BJ (cell line): ENCODE data around the gene RPL5. TPM values are rescaled to one million over a fixed set of nuclear protein-coding genes. Genes with fewer than 3 reads are reported as not detected.
A peak's percentile ranks its signal among the peaks of the same experiment; 100 is the strongest.

Experiments used
- CTCF ChIA-PET: fragments of 350-600 bp; formaldehyde crosslinking; extraction: SDS; loops from one replicate; lab custom pipeline; 2021; ENCODE audit warnings: antibody characterized with exemption, inconsistent platforms; lab: Yijun Ruan, JAX
- POLR2A ChIA-PET: fragments of 300-600 bp; sonication (Branson Sonifier 250); formaldehyde crosslinking; extraction: SDS; loops from one replicate; lab custom pipeline; 2021; ENCODE audit warnings: antibody characterized with exemption; lab: Charles Lee
- DNase-seq: peaks from one replicate; pipeline ENCODE4 v3.0.0-alpha.2; 2011; ENCODE audit warnings: low read depth
- H3K27me3 ChIP-seq: 2 replicates; pipeline ENCODE4 v1.6.0; 2011; ENCODE audit warnings: low read length; ENCODE audit not compliant: control insufficient read depth, insufficient read depth
- H3K36me3 ChIP-seq: 2 replicates; pipeline ENCODE4 v1.5.1; 2011; ENCODE audit warnings: low read length; ENCODE audit not compliant: control insufficient read depth, insufficient read depth
- H3K4me3 ChIP-seq: 2 replicates; pipeline ENCODE4 v1.5.1; 2011; ENCODE audit warnings: low read depth, mild to moderate bottlenecking, control low read depth, low read length
- CTCF ChIP-seq: IDR thresholded peaks from 2 replicates; pipeline ENCODE4 v1.5.1; 2011; ENCODE audit warnings: low read depth, mild to moderate bottlenecking, control low read depth, inconsistent platforms, low read length, moderate library complexity; ENCODE audit not compliant: insufficient read depth
- polyA plus RNA-seq: library from polyadenylated mRNA; depleted of rRNA; stranded (reverse); fragments of >200 nt; gene quantifications from 2 replicates; pipeline ENCODE4 v1.2.3, GENCODE V29; 2011

RPL5 gene
- polyA plus RNA-seq, 1 experiment: 1,389 TPM

GRCh38 chr1:92805216-92805615 lies 26.6 kb upstream of the RPL5 start:
- ChIA-PET POLR2A (no interaction called here), CTCF (interaction anchor here (1.5 kb wide), 1 partner anchor 12 kb away, joined by 6 read pairs; no protein-coding TSS in a partner anchor)
- Histone ChIP-seq H3K27me3 (no peaks in the 10 kb centered on the region), H3K4me3 (no peak overlapping the region), H3K36me3 (no peaks in the 10 kb centered on the region)
- TF ChIP-seq CTCF: no peak
- no peak for DNase-seq

GRCh38 chr1:92808381-92808780 lies 23.5 kb upstream of the RPL5 start:
- no peak for TF ChIP-seq CTCF
- Histone ChIP-seq H3K36me3 (no peaks in the 10 kb centered on the region), H3K27me3 (no peaks in the 10 kb centered on the region), H3K4me3 (no peak overlapping the region)
- CTCF ChIA-PET: interaction anchor here (1.3 kb wide), 1 partner anchor 8 kb away, joined by 3 read pairs; no protein-coding TSS in a partner anchor
- DNase-seq: no peak
- POLR2A ChIA-PET: no interaction called here

GRCh38 chr1:92816732-92817131 lies 15.1 kb upstream of the RPL5 start:
- no peak for DNase-seq
- no peak for TF ChIP-seq CTCF
- CTCF ChIA-PET: interaction anchor here (1.1 to 8.0 kb wide), 7 partner anchors 9 to 177 kb away, joined by 3 to 68 read pairs (median 6); partner anchors contain the start of genes EVI5 and RPL5
- Histone ChIP-seq H3K36me3 (no peaks in the 10 kb centered on the region), H3K4me3 (no peak overlapping the region), H3K27me3 (no peaks in the 10 kb centered on the region)
- POLR2A ChIA-PET: no interaction called here

- Histone ChIP-seq H3K4me3 (no peak overlapping the region), H3K27me3 (no peaks in the 10 kb centered on the region), H3K36me3 (no peaks in the 10 kb centered on the region)
- no peak for DNase-seq
- POLR2A ChIA-PET: no interaction called here
- CTCF ChIA-PET: interaction anchor here (1.3 to 8.0 kb wide), 7 partner anchors 9 to 177 kb away, joined by 3 to 68 read pairs (median 7); partner anchors contain the start of genes EVI5 and RPL5
- TF ChIP-seq CTCF: no peak
Observed at GRCh38 chr1:92817137-92817697, 14.6 kb upstream of the RPL5 start.

- H3K4me3 ChIP-seq: no peak overlapping the region
- DNase-seq: no peak
- peak; percentile 73 for TF ChIP-seq CTCF
- H3K27me3 ChIP-seq: no peaks in the 10 kb centered on the region
- ChIA-PET POLR2A (no interaction called here), CTCF (interaction anchor here (0.7 to 8.0 kb wide), 22 partner anchors 8 to 507 kb away, joined by 3 to 68 read pairs (median 4); partner anchors contain the start of genes EVI5 and RPL5)
- H3K36me3 ChIP-seq: no peaks in the 10 kb centered on the region
Observed at GRCh38 chr1:92817986-92818764, 13.7 kb upstream of the RPL5 start.
